Measurements from ENCODE around the gene LIPG.
"Not testable (repeated sequence)": the region's sequence is repeated elsewhere in the genome, so short reads cannot be mapped to it uniquely, and the experiment has no call there.

LIPG gene

GRCh38 chr18:49561289-49562193, at the start of gene LIPG:
Gene LIPG, plus strand, starts transcription at chr18:49562057. Its CDS starts 252 bp downstream, at chr18:49562309.
- peak; percentile 71 for DNase-seq

DNA sequence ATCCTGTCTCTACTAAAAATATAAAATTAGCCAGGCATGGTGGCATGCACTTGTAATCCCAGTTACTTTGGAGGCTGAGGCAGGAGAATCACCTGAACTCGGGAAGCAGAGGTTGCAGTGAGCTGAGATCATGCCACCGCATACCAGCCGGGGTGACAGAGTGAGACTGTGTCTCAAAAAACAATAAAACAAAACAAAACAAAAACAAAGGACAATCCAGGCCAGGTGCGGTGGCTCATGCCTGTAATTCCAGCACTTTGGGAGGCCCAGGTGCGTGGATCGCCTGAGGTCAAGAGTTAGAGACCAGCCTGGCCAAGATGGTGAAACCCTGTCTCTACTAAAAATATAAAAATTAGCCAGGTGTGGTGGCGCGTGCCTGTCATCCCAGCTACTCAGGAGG, 49.0 kb upstream of the LIPG start:
- DNase-seq = not testable (repeated sequence)

GRCh38 chr18:49514577-49514976, 47.3 kb upstream of the LIPG start:
- no peak for DNase-seq

DNA sequence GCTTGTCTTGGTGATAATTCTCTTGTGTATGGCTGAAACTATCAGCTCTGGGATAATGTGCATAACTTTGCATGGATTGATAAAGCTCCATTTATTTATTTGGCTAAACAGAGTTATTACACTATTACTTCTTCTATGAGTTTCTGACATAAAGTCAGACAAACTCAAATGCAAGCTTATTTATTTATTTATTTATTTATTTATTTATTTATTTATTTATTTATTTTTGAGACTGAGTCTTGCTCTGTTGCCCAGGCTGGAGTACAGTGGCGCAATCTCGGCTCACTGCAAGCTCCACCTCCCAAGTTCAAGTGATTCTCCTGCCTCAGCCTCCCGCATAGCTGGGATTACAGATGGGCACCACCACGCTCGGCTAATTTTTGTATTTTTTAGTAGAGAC, 46.9 kb upstream of the LIPG start:
- not testable (repeated sequence) for DNase-seq

DNA sequence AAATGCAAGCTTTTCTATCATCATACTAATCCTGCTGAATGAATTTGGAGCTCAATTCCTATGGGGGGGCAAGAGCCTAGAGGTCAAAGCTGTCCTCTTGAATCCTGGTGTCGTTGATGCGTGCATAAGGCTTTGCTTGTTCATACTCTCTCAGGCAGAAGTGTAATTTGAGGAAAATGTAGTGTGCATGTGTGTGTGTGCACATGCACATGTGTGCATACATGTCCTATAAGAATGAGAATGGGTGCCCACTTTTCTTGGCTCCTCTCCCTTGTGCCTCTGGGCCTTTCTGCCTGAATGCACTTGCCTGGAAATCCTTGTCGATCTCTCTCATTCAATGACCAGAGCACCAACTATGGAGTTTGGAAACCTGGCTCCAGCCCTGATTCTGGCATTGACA, 46.3 kb upstream of the LIPG start:
- no peak for DNase-seq

DNA sequence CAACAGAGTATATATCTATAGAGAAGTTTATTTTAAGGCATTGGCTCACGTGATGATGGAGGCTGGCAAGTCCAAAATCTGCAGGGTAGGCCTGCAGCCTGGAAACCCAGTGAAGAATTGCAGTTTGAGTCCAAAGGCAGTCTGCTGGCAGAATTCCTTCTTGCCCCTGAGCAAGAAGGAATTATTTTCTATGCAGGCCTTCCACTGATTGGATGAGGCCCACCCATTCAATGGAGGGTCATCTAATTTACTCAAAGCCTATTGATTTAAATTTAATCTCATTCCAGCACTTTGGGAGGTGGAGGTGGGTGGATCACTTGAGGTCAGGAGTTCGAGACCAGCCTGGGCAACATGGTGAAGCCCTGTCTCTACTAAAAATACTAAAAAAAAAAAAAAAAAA, 44.4 kb upstream of the LIPG start:
- DNase-seq = no peak

- DNase-seq = no peak
Observed at GRCh38 chr18:49519101-49519971, 42.5 kb upstream of the LIPG start.

GRCh38 chr18:49520661-49521145, 41.2 kb upstream of the LIPG start:
- DNase-seq = peak; percentile 43

DNA sequence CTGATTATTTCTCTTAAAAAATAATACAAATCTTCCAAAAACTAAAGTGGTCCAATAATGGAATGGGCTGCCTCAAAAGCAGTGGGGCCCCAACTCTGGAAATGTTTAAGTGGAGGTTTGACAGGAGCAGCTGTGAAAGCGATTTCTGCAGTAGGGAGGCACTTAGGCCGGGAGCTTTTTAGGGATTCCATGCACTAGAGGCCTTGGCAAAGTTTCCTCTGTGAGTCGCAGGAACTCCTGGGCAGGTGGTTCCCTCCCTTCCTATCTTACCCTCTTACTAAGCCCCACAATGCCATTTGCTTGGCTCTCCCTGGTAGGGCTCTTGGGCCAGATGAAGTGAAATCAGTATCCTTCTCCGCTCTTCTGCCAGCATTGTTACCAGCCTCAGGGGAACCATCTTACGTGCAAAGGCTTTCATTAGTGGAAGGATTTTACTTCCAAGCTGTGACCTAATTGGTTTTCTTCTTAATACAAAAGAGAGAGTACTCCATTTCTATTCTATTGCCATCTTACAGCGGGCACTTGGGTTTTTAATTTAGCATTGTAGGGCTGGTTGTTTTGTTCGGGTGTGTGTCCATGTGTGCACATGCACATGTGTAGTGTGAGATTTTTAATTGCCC, 40.5 kb upstream of the LIPG start:
- peak; percentile 27 for DNase-seq

DNA sequence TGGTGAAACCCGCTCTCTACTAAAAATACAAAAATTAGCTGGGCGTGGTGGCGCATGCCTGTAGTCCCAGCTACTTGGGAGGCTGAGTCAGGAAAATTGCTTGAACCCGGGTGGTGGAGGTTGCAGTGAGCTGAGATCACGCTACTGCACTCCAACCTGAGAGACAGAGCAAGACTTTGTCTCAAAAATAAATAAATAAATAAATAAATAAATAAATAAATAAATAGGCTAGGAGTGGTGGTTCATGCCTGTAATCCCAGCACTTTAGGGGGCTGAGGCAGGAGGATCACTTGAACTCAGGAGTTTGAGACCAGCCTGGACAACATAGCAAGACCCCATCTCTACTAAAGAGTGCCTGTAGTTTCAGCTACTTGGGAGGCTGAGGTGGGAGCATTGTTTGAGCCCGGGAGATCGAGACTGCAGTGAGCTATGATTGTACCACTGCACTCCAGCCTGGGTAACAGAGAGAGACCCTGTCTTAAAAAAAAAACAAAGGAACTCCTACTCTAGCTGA, 38.2 kb upstream of the LIPG start:
- DNase-seq = not testable (repeated sequence)

DNA sequence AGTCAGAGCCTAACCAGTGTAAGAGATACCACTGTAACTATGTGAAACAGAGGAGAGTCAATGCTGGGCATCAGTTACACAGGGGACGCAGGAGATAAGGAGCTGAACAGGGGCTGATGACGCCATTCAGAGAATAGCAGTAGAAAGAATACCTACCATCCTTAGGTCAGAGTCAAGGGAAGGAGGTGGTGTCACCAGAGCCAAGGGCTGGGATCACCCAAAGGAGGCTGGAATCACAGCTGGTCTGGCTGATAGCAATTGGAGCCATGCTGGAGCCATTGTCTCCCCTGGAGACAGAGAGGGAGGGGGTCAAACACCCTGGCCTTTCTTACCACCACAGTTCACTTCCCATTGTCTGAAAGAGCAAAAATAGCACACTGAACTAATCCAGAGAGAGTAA, 37.5 kb upstream of the LIPG start:
- no peak for DNase-seq

DNA sequence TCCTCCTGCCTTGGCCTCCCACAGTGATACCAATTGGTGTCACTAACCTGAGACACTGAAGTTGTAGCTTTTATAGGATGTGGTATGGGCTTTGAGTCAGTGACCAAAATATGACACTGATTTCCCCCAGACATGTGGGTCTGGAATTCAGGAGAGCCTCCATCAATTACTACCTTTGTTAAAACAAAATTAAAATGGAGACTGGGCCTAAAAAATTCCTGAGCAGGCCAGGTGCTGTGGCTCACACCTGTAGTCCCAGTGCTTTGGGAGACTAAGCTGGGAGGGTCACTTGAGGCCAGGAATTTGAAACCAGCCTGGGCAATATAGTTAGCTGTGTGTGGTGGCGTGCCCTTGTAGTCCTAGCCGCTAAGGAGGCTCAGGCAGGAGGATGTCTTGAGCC, 36.9 kb upstream of the LIPG start:
- DNase-seq = no peak

DNA sequence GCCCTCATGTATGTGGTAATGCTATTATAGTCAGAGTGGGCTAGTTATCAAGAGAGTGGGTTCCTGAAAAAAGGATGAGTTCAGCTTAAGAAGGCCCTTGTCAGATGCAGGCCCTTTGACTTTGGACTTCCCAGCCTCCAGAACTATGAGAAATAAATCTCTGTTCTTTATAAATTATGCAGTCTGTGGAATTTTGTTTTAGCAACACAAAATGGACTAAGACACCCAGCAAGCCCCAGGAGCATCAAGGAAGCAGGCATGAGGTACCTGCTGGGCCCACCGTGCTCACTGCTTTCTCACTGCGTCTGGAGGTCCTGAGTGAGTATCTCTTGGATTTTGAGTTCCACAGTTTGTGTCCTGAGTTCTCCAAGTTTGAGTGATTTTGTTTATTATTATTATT, 35.9 kb upstream of the LIPG start:
- no peak for DNase-seq

- no peak for DNase-seq
Observed at GRCh38 chr18:49527631-49528327, 34.1 kb upstream of the LIPG start.

- DNase-seq = no peak
Observed at GRCh38 chr18:49529596-49529995, 32.3 kb upstream of the LIPG start.

GRCh38 chr18:49531678-49532153, 30.1 kb upstream of the LIPG start:
- DNase-seq = no peak

GRCh38 chr18:49534846-49535601, 26.8 kb upstream of the LIPG start:
- no peak for DNase-seq

DNA sequence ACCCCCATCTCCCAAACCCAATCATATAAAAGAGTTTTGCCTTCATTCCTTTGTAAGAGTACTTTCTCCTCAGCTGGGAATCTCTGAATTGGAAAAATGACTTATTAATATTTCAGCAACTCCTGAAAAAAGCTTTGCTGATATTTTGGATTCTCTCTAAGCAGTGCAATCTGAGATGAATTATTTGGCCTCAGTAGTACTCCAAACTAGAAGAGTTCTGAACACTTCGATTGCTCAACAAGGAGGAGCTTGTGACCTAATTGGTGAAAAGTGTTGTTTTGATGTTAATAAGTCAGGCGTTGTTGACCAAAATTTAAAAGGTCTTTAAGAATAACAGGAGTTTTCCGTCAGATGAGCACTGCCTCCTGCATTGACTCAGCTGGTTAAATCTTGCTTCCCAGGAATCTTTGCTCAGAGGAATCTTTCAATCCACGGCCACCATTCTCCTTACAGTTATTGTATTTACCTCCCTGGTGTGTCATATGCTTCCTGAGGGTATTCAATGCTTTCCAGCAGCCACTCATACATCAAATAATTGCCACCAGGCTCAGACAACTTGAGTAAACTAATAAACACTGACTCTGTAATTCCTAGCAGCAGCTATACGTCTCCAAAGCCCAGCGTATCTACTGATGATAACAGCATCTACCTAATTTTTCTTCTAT, 24.5 kb upstream of the LIPG start:
- no peak for DNase-seq

DNA sequence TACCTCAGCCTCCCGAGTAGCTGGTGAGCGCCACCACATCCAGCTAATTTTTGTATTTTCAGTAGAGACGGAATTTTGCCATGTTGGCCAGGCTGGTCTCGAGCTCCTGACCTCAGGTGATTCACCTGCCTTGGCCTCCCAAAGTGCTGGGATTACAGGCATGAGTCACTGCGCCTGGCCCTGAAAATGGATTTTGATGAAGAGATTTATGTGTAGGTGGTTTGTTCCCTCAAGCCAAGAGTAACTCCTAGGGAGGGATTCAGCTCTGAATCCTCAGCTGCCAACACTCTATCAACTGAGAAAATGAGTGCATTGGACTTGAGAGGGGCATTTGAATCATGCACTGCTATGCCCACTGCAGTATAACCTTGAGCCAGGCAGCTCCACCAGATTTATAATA, 17.5 kb upstream of the LIPG start:
- no peak for DNase-seq

DNA sequence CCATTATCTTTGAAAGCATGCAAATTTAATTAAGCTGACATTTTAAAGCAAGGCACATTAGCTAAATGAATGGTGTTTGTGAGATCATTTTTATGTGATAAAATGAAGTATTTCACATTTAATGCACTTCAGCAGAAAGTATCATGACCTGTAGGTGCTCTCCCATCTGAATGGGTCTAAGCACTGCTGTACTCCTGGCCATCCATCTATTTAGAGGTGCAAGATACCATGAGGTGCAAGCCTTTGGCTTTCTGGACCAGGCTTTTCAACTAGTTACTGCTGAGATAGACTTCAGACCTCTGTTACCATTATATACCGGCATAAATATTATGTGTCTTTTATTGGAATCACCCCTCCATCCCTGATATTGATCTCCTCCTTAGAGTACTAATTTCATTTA, 15.6 kb upstream of the LIPG start:
- no peak for DNase-seq

DNA sequence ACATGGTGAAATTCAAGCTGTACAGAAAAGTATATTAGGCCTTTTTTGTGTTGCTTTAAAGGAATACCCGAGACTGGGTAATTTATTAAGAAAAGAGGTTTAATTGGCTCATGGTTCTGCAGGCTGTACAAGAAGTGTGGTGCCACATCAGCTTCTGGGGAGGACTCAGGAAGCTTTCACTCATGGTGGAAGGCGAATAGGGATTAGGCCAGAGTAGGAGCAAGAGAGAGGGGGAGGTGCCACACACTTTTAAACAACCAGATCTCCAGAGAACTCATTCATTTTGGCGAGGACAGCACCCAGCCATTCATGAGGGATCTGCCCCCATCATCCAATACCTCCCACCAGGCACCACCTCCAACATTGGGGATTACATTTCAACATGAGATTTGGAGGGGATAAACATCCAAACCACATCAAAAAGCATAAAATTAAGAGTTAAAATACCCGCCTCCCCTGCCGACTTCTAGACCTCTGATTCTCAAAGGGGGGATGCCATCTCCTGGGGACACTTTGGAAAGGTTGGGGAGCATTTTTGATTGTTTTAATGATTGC, 15.1 kb upstream of the LIPG start:
- no peak for DNase-seq
